HG03196 (cell line): ENCODE results near the gene VAMP3.
"Not testable (repeated sequence)": the region's sequence is repeated elsewhere in the genome, so short reads cannot be mapped to it uniquely, and the experiment has no call there.

ENCODE experiments used
- ATAC-seq: cut with Tn5 transposase; IDR thresholded peaks from one replicate; pipeline ENCODE4 v1.9.1; 2021; ENCODE audit not compliant: unreplicated experiment

VAMP3 gene

DNA sequence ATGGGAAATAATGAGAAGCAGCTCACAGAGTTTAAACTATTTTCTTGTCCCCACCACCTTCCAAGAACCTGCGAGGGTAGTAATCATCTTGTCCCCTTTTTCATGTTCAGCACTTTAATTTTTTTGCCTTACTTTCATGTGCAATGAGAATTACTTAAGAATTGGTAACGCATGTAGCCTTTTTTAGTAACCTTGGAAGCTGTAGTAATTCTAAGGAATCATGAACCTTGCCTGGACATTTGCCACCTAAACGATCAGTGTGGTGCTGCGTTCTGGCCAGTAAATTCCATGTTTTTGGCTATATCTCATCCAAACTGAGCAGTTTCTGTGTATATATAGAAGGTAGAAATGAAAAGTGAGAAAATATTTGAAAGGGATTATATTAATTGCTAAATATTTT lies 3.9 kb upstream of the VAMP3 start:
- no peak for ATAC-seq

DNA sequence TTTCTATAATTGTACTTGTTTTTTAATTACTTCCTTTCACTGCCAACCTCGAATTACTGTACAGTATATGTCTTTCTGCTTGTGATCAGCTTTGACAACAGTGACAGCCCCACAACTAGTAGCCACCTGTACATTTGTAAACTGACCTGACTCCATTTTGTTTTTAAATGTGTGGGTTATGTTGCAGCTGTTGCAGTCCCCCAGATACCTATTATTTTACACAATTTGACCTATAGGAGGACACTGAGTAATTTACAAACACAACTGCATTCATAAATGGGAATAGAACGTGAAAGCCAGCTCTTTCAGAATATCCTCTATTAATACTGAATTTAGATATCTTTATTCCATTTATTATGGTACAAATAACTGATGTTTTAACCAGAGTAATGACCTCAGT lies 2.5 kb upstream of the VAMP3 start:
- no peak for ATAC-seq

DNA sequence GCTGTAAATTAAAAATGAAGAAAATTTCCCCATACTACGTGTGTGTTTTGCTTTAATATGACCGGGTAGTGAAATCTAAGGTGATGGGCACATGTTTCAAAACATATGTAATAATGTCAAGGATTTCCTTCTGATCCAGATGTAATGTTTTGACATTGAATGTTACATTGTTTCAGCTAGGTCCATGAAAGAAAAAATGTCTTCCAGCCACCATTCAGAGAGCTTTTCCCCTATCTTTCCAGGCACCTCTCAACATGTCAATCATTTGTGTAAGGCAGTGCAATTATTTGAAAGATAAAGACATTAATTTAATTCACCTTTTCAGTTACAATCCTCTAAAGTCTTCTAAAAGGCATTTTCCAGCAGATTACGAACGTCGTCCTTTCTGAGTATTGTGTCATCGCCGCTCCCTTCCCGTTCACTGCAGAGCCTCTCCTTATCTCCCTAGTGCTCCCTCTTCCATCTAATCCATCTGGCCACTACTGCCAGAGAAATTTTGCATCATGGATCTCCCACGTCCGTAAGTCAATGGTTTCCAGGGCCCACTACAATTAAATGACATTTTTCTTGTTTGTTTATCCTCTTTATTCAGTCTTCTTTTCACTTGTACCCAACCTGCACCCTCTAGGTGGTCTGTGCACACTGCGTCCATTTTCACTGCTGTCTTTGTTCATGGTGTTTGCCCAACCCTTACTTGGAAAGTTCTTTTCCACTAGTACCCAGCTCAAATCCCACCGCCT lies 1.3 kb upstream of the VAMP3 start:
- no peak for ATAC-seq

DNA sequence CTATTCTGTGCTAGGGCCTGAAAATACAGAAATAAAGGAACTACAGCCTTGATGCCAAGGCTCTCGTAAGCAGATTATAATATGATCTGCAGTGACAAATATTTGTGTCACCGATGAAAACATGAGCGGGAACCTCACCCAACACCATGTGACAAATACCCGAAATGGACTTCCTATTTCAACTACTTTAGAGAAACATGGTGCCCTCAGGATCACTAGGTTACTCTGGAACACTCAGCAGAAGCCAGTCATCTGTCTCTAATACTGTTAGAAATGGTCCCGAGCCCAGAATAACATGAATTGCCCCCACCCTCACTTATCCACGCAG lies 463 bp upstream of the VAMP3 start:
- no peak for ATAC-seq

DNA sequence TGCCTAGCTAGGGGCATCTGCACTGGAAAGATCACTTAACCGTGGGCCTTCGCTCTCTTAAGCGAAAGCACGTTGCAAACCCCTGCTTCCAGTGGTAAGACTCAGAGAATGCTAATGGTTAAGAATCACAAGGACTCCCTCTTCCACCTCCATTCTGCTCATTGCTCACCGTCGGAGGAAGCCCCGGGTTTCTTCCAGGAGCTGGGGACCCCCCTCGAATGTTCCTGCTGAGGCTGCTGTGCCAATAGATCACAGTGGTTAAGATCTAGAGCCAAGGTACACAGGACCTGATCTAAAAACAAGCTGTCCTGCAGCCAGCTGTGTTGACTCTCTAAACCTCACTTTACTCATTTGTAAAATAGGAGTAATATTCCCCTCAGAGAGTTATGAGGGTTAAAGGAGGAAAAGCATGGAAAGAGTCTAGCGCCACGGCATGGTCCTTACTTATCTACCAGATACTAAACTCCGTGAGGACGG lies 765 bp downstream of the VAMP3 start:
- ATAC-seq, result no peak

DNA sequence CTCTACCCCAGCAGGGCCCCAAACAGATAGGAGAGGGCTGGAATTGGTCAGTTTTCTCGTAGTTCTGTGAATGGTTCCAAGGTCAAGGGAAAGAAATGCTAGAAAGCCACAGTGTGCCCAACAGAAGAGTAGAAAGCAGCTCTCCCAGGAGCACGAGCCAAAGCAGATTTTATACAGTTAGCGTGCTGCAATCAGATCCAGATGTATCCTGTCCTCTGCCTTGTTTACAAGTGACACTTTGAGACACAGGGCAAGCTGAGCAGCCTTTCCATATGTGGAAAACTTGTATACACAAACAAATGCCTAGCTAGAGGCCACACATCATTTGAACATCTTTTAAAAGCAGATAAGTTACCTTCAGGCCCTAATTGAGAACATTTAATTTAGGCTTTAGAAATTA lies 6.5 kb downstream of the VAMP3 start:
- no peak for ATAC-seq

DNA sequence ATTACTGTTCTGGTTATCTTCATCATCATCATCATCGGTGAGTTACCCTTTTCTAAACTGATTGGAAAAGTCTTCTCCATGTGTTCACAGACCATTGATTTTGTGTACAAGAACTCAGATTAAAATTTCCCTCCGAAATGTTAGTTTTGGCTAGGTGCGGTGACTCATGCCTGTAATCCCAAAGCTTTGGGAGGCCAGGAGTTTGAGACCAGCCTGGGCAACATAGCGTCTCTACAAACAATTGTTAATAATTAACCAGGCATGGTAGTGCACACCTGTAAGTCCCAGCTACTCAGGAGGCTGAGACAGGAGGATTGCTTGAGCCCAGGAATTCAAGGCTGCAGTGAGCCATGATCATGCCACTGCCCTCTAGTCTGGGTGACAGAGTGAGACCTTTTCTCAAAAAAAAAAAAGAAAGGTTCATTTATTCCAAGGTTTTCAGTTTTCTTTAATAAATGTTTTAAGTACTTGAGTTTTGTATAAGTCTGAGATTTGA lies 7.1 kb downstream of the VAMP3 start:
- no peak for ATAC-seq

DNA sequence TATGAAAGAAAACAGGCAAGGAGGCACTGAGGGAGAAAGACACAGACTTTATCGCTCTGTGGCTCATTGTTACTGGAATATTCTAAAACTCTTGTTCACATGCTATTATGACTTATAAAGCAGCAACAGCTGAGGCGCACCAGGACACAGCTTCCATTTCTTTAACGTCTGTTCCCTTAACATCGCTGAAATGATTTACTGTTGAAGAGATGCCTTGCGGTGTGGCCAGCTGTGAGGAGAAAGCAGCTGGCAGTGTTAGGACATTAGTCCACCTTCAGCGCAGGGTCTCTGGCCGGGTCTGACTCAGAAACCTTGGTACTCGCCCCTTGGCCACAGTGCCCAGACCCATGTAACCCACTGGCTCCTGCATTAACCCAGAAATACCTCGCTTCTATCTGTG lies 9.9 kb downstream of the VAMP3 start:
- ATAC-seq, result no peak

DNA sequence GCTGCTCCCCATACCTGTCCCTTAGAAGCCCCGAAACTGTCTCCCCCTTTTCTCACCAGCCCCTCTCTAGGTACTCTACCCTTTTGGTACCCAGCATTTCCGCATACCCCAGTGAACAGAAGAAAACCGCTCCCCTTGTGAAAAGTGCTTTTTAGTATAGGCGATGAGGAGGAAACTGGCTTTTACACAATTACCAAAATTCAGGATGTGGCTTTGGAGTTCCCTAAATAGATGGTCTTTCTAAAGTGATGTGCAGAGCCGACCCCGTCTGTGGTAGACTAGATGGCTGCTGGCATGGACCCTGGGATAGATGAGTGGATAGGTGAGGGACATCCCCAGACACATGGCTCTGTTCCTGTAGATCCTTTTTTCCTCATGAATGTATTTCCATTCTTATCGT lies 10.4 kb downstream of the VAMP3 start:
- no peak for ATAC-seq

DNA sequence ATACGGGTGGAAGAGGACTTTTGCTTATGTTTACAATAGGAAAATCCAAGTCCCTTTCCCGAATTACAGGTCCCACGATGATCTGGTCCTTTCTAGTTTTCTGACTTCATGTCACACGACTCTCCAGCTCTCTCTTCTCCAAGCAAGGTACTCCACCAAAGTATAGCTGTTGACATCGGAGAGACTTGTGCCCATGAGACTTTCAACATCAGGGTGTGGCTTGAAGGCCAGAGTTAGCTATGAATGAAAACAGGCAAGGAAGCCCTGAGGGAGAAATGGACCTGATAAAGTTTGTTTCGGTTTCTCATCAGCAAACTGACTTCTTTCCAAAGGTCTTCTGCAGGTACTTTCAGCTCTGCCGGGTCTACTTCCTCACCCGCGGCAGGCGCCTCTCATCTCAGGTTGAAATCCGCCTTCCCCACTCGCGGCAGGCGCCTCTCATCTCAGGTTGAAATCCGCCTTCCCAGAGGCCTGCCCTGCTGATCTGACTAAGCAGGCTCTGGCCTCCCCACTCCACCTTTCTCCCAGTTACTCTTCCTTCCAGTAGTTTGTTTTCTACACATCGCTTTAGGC lies 10.9 kb downstream of the VAMP3 start:
- ATAC-seq, result no peak

DNA sequence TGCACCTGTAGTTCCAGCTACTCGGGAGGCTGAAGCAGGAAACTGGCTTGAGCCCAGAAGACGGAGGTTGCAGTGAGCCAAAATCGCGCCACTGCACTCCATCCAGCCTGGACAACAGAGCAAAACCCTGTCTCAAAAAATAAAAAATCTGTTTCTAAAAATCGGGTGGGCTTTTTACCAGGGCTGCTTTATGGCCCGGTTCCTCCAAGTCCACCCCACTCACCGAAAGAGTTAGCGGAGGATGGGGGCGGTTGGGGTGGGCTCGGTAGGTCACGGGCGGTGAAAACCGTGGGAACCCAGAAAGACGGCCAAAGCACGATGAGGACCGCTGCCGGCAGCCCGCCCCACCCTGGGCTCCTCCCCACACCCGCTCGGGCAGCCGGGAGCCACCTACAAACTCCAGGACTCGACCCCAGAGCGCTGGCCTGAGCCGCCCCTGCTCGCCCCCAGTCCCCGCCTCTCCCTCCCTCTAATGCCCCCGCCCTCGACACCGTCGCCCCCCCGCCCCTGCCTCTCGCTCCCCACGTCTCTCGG lies 12.1 kb downstream of the VAMP3 start:
- ATAC-seq, result no peak

DNA sequence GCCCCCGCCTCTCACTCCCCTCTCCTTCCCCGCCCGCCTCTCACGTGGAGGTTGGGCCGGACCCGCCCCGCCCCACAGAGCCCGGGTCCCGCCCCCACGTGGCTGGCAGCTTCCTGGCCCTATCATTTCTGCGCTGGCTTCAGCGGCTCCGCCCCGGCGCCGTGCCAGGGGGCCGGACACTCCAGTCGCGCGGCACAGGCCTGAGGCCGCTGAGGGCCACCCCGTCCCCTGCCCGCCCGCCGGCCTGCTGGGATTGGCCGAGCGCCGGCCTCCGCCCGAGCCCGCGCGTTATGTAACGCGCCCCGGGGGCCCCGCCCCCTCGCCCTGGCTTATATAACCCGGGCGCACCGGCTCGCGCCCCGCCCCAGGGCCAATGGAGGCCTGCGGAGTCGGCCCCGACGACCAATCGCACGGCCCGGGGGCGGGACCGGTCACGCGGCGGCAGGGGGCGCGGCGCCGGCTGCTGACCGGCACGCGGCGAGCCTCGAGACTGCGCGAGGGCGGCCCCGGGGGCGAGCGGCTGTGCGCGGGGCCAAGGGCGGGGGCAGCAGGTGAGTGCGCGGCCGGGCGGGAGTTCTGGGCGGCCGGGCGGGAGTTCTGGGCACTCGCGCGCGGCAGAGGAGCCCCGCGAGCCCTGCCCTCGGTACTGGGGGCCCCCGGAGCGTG lies 12.9 kb downstream of the VAMP3 start, which contains the start of gene PER3:
Gene PER3 (plus strand): TSS at position 466 of the 666 bp plus-strand sequence. CDS start 587 bp downstream, outside the sequence.
- peak; percentile 83 for ATAC-seq

DNA sequence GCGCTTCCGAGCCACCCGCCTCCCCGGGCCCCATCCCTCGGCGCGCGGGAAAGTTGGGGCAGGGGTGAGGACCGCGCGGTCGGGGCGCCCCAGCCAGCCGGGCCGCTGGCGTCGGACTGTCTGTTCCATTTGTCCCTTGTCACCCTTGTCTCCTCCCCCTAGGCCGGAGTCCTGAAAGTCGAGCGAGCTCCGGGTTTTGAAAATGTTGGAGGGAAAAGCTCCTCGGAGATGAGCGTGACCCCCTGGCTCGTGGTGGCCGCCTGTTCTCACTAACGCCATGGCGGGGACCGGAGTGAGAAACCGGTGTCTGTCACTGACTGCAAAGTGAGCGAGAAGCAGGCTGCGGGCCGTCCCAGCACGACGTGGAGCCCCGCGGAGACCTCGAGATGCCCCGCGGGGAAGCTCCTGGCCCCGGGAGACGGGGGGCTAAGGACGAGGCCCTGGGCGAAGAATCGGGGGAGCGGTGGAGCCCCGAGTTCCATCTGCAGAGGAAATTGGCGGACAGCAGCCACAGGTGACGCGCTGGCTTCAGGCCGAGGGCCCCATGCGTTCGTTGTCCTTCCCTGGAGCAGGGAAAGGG lies 13.5 kb downstream of the VAMP3 start:
- ATAC-seq, result no peak

DNA sequence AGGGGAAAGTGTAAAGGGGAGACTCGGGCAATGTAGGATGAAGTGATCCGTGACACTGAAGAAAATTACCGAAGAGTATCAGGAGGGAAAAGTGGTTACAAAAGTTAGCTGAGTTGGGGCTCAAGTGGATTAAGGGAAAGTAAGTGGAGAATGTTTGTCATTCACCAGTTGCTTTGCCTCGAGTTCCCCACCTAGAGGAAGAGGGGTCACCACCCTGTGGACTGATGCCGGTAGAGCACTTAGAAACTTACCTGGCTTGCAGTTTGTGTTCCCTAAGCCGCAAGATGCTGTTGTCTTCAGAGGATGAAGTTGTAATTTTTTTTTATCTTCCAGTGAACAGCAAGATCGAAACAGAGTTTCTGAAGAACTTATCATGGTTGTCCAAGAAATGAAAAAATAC lies 14.0 kb downstream of the VAMP3 start:
- ATAC-seq, result no peak

DNA sequence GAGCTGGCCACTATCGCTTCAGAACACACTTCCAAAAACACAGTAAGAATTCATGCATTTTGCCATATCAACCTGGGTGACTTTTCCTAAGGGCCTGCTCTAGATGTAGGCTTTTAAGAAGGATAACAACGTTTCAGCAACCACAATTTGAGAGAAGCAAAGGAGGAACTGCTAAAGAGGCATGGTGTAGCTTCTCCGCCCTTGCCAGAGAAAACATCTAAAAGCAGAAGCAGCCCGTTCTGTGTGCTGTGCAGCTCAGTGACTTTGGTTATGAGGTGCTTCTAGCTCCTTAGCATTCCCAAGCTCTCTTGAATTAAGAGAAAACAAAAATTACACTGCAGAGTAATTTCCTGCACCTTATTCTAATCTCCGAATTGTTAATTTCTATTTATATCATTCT lies 15.7 kb downstream of the VAMP3 start:
- ATAC-seq, result no peak

DNA sequence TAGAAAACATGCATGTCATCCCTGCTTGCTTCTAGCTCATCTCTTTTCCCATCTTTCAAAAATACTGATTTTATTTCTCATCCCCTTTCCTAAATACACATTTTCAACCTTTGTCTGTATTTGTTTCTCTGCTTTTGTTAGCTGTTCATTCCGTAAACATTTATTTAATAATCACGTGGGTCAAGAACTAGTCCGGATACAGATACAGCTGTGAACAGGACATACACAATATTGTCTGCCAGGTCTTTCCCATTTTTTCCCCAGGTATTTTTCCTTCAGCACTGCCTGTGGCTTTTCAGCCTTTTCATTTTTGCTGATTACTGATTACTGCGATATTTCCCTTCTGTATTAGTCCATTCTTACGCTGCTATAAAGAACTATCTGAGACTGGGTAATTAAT lies 18.7 kb downstream of the VAMP3 start:
- no peak for ATAC-seq

DNA sequence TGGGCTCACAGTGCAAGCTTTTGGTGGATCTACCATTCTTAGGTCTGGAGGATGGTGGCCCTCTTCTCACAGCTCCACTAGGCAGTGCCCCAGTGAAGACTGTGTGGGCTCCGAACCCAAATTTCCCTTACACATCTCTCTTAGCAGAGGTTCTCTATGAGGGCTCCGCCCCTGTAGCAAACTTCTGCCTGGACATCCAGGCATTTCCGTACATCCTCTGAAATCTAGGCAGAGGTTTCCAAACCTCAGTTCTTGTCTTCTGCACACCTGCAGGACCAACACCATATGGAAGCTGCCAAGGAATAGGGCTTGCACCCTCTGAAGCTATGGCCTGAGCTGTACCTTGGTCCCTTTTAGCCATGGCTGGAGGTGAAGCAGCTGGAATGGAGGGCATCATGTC lies 19.9 kb downstream of the VAMP3 start:
- ATAC-seq, result not testable (repeated sequence)

DNA sequence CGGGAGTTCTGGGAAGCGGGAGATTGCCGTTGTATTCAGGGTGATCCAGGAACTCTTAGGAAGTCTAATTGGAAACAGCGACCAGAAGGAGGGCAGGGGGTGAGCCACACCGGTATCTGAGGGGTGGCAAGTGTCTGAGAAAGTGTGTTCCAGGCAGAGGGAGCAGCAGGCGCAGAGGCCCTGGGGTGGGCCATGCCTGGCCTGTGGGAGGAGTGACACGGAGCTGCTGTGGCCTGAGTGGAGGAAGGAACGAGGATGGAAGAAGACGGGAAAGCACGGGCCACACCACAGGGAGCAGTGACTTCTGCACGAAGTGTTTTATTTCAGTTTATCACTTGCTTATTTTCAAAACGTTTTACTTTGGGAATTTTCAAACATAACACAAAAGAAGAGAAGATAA lies 24.3 kb downstream of the VAMP3 start:
- no peak for ATAC-seq

DNA sequence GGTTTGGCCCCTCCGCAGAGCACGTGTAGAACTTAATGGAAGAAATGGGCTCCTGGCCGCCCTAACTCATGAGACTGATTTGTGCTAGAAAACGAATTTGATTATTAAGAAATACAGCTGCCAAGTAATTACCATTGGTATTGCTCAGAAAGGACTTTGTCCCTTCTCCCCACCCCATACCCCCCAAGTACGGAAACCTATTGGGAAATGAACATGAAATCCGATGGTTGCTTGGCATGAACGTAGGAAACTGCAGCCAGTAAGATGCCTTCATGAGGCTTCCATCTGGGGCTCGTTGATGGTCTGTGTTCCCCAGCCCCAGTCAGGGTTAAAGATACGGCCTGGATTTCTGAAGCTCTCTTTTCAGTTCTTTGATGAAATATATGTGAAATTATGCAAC lies 34.4 kb downstream of the VAMP3 start:
- ATAC-seq, result no peak

DNA sequence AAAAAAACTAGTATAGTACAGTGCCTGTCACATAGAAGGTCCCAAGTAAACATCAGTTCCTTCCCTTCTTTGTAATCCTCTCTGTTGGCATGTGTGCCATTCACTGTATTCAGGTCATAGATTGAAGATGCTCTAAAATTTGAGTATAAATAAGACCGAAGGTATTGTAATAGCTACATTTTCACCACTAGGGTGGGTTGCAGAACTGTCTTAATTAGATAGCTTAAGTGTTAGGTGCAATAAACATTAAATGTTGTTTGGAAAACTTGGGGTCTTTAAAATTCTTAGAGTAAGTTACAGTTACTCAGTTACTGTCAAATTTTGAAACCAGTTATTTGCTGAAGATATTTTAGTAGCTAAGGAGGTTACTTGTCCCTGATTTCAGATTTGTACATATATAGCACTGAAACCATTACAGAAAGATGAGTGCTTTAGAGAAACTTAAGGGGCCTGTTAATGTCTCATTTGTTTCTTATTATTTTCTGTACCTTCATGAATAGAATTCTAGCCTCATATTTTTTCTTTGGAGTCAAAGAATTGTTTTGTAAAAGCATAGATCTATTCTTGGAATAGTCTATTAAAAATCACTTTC lies 37.3 kb downstream of the VAMP3 start:
- no peak for ATAC-seq

DNA sequence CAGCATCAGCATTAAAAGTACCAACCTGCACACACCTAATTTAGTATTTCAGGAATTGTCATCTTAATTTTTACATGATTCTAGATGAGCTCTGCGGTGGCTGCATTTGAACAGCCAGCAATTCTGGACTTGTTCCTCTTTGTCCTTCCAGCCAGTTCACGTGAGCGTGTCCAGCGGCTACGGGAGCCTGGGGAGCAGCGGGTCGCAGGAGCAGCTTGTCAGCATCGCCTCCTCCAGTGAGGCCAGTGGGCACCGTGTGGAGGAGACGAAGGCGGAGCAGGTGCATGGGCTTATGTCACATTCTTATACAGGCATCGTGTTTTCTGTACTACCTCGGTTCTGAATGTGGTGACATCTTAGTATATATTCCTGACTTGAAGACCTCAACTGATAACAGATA lies 38.6 kb downstream of the VAMP3 start:
- no peak for ATAC-seq
